ENCODE results near the gene HIBCH. TPM values are rescaled to one million over a fixed set of nuclear protein-coding genes. Genes with fewer than 3 reads are reported as not detected.

The HIBCH gene
- total and polyA plus RNA-seq, 9 of the 15 experiments (the other 6 are each of a cell fraction or from before 2014, with no cell fraction given), result 17.0 to 65.4 (median 28.3) TPM

- 0 out of 2 replicates have a peak, but pooled peaks have one; percentile 23 for TF ChIP-seq THRB (CRISPR knock-in tag; conservative IDR thresholded peaks at IDR 0.05)
- no peak for TF ChIP-seq MTF1 (CRISPR knock-in tag; IDR thresholded peaks at IDR 0.05; ENCODE audit: borderline replicate concordance)
- peak; percentile 64 for TF ChIP-seq DACH1 (IDR thresholded peaks at IDR 0.05; ENCODE audit: partially characterized antibody)
- peak; percentile 70 for TF ChIP-seq MEIS2 (IDR thresholded peaks at IDR 0.05; ENCODE audit: partially characterized antibody)
- peak; percentile 93 for TF ChIP-seq MTA2 (IDR thresholded peaks at IDR 0.05; ENCODE audit: low read depth)
- peak; percentile 74 for TF ChIP-seq KLF16 (IDR thresholded peaks at IDR 0.05)
- peak in 1 of 2 experiments; percentile 70; a peak in 2 of 4 replicates for TF ChIP-seq TBL1XR1 (IDR thresholded peaks at IDR 0.05; ENCODE audit: low read length in 2 of 2)
- TF ChIP-seq HDAC8 (tag; IDR thresholded peaks at IDR 0.05), result no peak
- peak in 1 of 2 experiments; percentile 58; a peak in 1 of 4 replicates for TF ChIP-seq RCOR1 (IDR thresholded peaks at IDR 0.05; ENCODE audit: borderline replicate concordance in 1 of 2, low read depth in 2 of 2, low read length in 2 of 2)
- TF ChIP-seq STAT5B (CRISPR knock-in tag; IDR thresholded peaks at IDR 0.05), result no peak
- peak; percentile 18; the same call in 1 of the 2 replicates for TF ChIP-seq PKNOX1 (IDR thresholded peaks at IDR 0.05)
- TF ChIP-seq NFIC (IDR thresholded peaks at IDR 0.05), result peak; percentile 80
- TF ChIP-seq VEZF1 (CRISPR knock-in tag; IDR thresholded peaks at IDR 0.05), result no peak
- peak; percentile 78; the same call in 1 of the 2 replicates for TF ChIP-seq CHAMP1 (IDR thresholded peaks at IDR 0.05)
- no peak for TF ChIP-seq ZC3H8 (IDR thresholded peaks at IDR 0.05)
- 0 out of 2 replicates have a peak, but pooled peaks have one; percentile 20 for TF ChIP-seq FOSL1 (tag; conservative IDR thresholded peaks at IDR 0.05)
- no peak for TF ChIP-seq ZNF766 (CRISPR knock-in tag; conservative IDR thresholded peaks at IDR 0.05)
- no peak for TF ChIP-seq ZNF282 (CRISPR knock-in tag; IDR thresholded peaks at IDR 0.05)
- TF ChIP-seq NCOR1 (IDR thresholded peaks at IDR 0.05), result peak; percentile 93
- peak; percentile 90 for TF ChIP-seq LEF1 (IDR thresholded peaks at IDR 0.05)
- TF ChIP-seq PML (IDR thresholded peaks at IDR 0.05; ENCODE audit: low read length), result peak; percentile 84
- TF ChIP-seq HDAC3 (IDR thresholded peaks at IDR 0.05; ENCODE audit: borderline replicate concordance, partially characterized antibody), result peak; percentile 53
- TF ChIP-seq SOX6 (IDR thresholded peaks at IDR 0.05), result peak; percentile 90
- TF ChIP-seq ZNF12 (CRISPR knock-in tag; IDR thresholded peaks at IDR 0.05), result no peak
These were observed 47.7 kb downstream of the HIBCH start (continued) for GRCh38 chr2:190271783-190272456.

Measured in K562 (cell line).